ENCODE data around the gene USP54. TPM values are rescaled to one million over a fixed set of nuclear protein-coding genes. Genes with fewer than 3 reads are reported as not detected.
"Not testable (repeated sequence)": the region's sequence is repeated elsewhere in the genome, so short reads cannot be mapped to it uniquely, and the experiment has no call there.

Gene USP54
- total and polyA plus RNA-seq, 5 donors, result 7.5 to 65.6 (median 23.8) TPM

DNA sequence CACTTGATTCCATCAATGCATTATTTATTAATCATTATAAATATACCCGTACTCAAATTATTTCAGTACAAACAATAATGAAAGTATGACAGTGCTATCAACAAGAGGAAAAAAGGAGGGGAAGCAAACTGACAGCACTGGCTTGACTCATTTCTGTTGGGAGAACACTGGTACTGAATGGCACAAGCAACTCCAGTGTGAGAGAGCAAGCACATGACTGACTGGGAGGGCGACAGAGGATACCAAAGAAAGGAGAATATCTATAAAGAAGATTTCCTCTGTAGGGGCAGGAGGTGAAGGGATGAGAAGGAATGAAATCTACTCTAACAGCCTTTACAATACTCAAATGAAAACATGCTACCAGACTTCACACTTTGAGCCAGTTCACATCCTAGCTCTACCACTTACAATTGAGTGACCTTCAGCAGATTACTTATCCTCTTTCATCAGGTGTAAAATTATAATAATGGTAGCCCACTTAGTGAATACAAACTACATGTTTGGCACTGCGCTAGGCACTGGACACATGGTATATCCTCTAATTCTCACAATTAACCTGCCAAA lies 1.5 kb downstream of the USP54 start:
- Histone ChIP-seq H3K27ac (ENCODE audit: low read length) (peak overlapping the region; percentile 45), H3K4me3 (ENCODE audit: low read length) (no peak overlapping the region), H3K9me3 (ENCODE audit: control insufficient read depth, low read length) (no peaks in the 10 kb centered on the region), H3K27me3 (ENCODE audit: control insufficient read depth, insufficient read depth) (no peaks in the 10 kb centered on the region), H3K4me1 (ENCODE audit: control insufficient read depth, insufficient read depth, low read length) (peaks cover 4% of the 10 kb centered on the region)
- peak in 1 of 2 donors; percentile 36 for ATAC-seq
- DNase-seq, result no peak
- 84% methylated on average over 3 of the region's 3 CpGs for WGBS
- intact Hi-C loops (cut with DNase I), result no loop called here

DNA sequence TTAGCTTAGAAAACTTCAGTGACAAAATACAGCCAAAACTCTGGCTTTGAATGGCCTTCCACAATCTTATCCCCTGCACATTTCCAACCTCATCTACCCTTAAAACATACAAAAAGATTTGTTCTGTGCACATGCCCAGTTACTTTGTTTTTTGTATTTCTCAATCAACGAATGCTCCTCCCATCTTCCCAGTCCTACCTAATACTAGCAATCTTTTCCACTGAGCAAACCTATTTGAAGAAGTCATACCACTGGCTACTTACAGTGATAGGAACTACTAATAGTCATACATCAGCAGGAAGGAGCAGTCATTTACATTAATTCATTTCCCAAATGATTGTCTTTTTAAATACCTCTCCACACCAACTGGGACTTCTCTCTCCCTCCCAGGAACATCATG lies 2.5 kb downstream of the USP54 start:
- WGBS, result 97% methylated on average over 1 of the region's 1 CpG
- Histone ChIP-seq H3K4me3 (ENCODE audit: low read length) (no peak overlapping the region), H3K27me3 (ENCODE audit: control insufficient read depth, insufficient read depth) (no peaks in the 10 kb centered on the region), H3K4me1 (ENCODE audit: control insufficient read depth, insufficient read depth, low read length) (peaks cover 4% of the 10 kb centered on the region), H3K9me3 (ENCODE audit: control insufficient read depth, low read length) (no peaks in the 10 kb centered on the region), H3K27ac (ENCODE audit: low read length) (no peak overlapping the region)
- DNase-seq, result no peak
- intact Hi-C loops (cut with DNase I), result no loop called here
- ATAC-seq, result no peak

GRCh38 chr10:73586583-73586984 lies 4.6 kb downstream of the USP54 start:
- no peak overlapping the region for H3K4me3 ChIP-seq (ENCODE audit: low read length)
- DNase-seq, result no peak
- intact Hi-C loops (cut with DNase I), result no loop called here
- 3% methylated on average over 1 of the region's 1 CpG for WGBS
- ATAC-seq, result peak; percentile 81 to 87
- no peak overlapping the region for H3K27ac ChIP-seq (ENCODE audit: low read length)
- H3K27me3 ChIP-seq (ENCODE audit: control insufficient read depth, insufficient read depth), result no peaks in the 10 kb centered on the region
- peaks cover 2% of the 10 kb centered on the region for H3K4me1 ChIP-seq (ENCODE audit: control insufficient read depth, insufficient read depth, low read length)
- H3K9me3 ChIP-seq (ENCODE audit: control insufficient read depth, low read length), result no peaks in the 10 kb centered on the region

- ATAC-seq (no peak), DNase-seq (no peak)
- Histone ChIP-seq H3K4me3 (ENCODE audit: low read length) (no peak overlapping the region), H3K9me3 (ENCODE audit: control insufficient read depth, low read length) (no peaks in the 10 kb centered on the region), H3K27ac (ENCODE audit: low read length) (no peak overlapping the region), H3K4me1 (ENCODE audit: control insufficient read depth, insufficient read depth, low read length) (no peaks in the 10 kb centered on the region), H3K27me3 (ENCODE audit: control insufficient read depth, insufficient read depth) (no peaks in the 10 kb centered on the region)
- intact Hi-C loops (cut with DNase I), result no loop called here
- WGBS, result 100% methylated on average over 3 of the region's 3 CpGs
These were observed 5.8 kb downstream of the USP54 start for GRCh38 chr10:73585327-73585726.

GRCh38 chr10:73584737-73585136 lies 6.4 kb downstream of the USP54 start:
- H3K27ac ChIP-seq (ENCODE audit: low read length), result no peak overlapping the region

DNA sequence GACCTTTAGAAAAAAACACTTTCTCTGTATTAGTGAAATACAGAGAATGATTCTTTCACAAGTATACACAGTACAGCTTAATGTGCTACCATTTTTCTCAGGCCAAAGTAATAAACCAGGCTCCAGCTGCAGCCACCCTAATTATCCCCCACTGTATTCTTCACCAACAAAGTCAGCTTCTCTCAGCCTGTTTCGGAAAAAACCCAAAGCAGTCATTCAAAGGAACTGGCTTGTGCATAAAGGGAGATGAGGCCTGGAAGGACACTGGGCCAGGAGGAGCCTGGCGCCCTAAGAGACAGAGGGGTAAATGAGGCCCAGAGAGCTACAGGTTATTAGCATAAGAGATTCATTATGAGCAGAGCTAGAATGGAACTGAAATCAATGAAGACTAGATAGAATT lies 9.2 kb downstream of the USP54 start:
- no peak for ATAC-seq
- Histone ChIP-seq H3K27ac (ENCODE audit: low read length) (no peak overlapping the region), H3K4me1 (ENCODE audit: control insufficient read depth, insufficient read depth, low read length) (no peaks in the 10 kb centered on the region), H3K4me3 (ENCODE audit: low read length) (no peak overlapping the region), H3K9me3 (ENCODE audit: control insufficient read depth, low read length) (no peaks in the 10 kb centered on the region), H3K27me3 (ENCODE audit: control insufficient read depth, insufficient read depth) (no peaks in the 10 kb centered on the region)
- WGBS, result 87% methylated on average over 2 of the region's 2 CpGs
- DNase-seq, result no peak
- intact Hi-C loops (cut with DNase I), result no loop called here

More at GRCh38 chr10:73584737-73585136, 6.4 kb downstream of the USP54 start:
- intact Hi-C loops (cut with DNase I), result no loop called here
- Histone ChIP-seq H3K9me3 (ENCODE audit: control insufficient read depth, low read length) (no peaks in the 10 kb centered on the region), H3K4me1 (ENCODE audit: control insufficient read depth, insufficient read depth, low read length) (no peaks in the 10 kb centered on the region), H3K4me3 (ENCODE audit: low read length) (no peak overlapping the region), H3K27me3 (ENCODE audit: control insufficient read depth, insufficient read depth) (no peaks in the 10 kb centered on the region)
- 97% methylated on average over 2 of the region's 2 CpGs for WGBS
- ATAC-seq (no peak), DNase-seq (no peak)

- DNase-seq; H3K9me3 ChIP-seq (ENCODE audit: control insufficient read depth, low read length); H3K27ac ChIP-seq (ENCODE audit: low read length); ATAC-seq; H3K4me3 ChIP-seq (ENCODE audit: low read length); H3K4me1 ChIP-seq (ENCODE audit: control insufficient read depth, insufficient read depth, low read length); intact Hi-C loops (cut with DNase I); H3K27me3 ChIP-seq (ENCODE audit: control insufficient read depth, insufficient read depth): not testable (repeated sequence)
- 80% methylated on average over 6 of the region's 6 CpGs for WGBS
These were observed 12.2 kb downstream of the USP54 start for GRCh38 chr10:73578927-73579326.

- Histone ChIP-seq H3K27ac (ENCODE audit: low read length) (peak overlapping the region; percentile 70), H3K27me3 (ENCODE audit: control insufficient read depth, insufficient read depth) (no peaks in the 10 kb centered on the region), H3K4me1 (ENCODE audit: control insufficient read depth, insufficient read depth, low read length) (peaks cover 5% of the 10 kb centered on the region), H3K9me3 (ENCODE audit: control insufficient read depth, low read length) (no peaks in the 10 kb centered on the region), H3K4me3 (ENCODE audit: low read length) (no peak overlapping the region)
- peak; percentile 93 for ATAC-seq
- intact Hi-C loops (cut with DNase I), result no loop called here
- DNase-seq, result peak; percentile 69 to 75 (median 73)
- 32% methylated on average over 1 of the region's 1 CpG for WGBS
These were observed 13.4 kb downstream of the USP54 start for GRCh38 chr10:73577788-73578187.

DNA sequence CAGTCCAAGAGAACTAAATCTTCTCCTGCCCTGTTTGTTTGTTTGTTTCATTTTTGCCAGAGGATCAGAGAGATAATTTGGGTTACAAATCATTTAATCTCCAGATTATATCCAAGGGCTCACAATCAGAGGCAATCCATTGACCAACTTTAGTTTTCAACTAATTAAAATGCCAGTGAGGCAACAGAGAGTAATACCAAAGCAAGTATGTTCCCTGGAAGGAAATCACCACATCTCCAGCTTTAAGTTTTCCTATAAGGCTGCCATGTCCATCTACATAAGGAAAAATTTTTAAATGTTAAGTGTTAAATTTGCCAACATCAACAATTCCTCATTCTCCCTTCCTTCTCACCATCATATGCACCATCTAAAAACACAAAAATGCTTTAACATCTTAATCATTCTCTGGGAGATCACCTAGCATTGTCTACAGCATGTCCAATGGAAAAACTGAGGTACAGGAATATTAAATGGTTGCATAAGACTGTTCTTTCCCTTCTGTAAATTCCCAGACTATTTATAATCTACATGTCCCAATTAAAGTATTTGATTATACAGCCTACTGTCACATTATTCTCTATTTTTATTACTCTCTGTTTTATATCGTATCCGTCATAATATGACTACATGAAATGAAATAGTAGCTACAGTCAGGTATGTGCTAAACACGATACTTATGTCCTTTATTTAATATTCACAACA lies 14.1 kb downstream of the USP54 start:
- H3K4me3 ChIP-seq (ENCODE audit: low read length), result no peak overlapping the region
- intact Hi-C loops (cut with DNase I), result no loop called here
- ATAC-seq (no peak), DNase-seq (no peak)
- no peaks in the 10 kb centered on the region for H3K9me3 ChIP-seq (ENCODE audit: control insufficient read depth, low read length)
- no peak overlapping the region for H3K27ac ChIP-seq (ENCODE audit: low read length)
- H3K4me1 ChIP-seq (ENCODE audit: control insufficient read depth, insufficient read depth, low read length), result peaks cover 5% of the 10 kb centered on the region
- H3K27me3 ChIP-seq (ENCODE audit: control insufficient read depth, insufficient read depth), result no peaks in the 10 kb centered on the region
- WGBS, result 61% methylated on average over 3 of the region's 3 CpGs

DNA sequence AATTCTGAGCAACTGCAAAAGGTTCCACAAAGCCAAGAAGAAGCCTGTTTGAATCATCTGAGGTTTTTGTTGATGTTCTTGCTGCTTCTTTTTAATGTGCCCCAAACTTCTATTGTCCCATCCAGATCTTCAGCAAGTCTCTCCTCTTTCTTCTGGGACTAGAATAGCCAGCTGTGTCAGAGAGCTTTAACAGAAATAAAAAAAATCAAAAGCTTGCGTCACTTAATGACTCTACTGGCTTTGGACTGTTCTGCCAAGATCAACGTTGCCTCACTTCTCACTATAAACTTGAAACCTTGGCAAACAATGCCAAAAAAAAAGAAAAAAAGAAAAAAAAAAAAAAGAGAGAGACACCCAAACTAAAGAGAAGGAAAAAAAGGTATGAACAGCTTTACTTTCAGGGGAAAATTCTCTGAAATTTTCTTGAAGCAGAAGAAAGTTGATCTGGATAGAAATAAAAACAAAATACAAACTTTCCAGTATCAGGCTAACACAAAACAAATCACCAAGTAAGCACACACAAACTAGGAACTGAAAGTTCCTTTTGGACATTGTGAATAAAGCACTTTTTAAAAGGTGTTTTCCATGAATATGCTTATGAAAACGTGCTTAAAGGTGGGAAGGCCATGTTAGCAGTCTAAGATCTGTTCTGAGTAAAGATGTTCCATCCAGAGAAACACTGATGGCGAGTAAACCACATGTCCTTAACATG lies 14.8 kb downstream of the USP54 start:
- Histone ChIP-seq H3K4me3 (ENCODE audit: low read length) (peak overlapping the region; percentile 18), H3K27ac (ENCODE audit: low read length) (peak overlapping the region; percentile 72), H3K9me3 (ENCODE audit: control insufficient read depth, low read length) (no peaks in the 10 kb centered on the region), H3K4me1 (ENCODE audit: control insufficient read depth, insufficient read depth, low read length) (peaks cover 5% of the 10 kb centered on the region), H3K27me3 (ENCODE audit: control insufficient read depth, insufficient read depth) (no peaks in the 10 kb centered on the region)
- 47% methylated on average over 4 of the region's 4 CpGs for WGBS
- intact Hi-C loops (cut with DNase I), result no loop called here
- DNase-seq (peak in 1 of 3 donors; percentile 28), ATAC-seq (peak; percentile 88 to 92)

DNA sequence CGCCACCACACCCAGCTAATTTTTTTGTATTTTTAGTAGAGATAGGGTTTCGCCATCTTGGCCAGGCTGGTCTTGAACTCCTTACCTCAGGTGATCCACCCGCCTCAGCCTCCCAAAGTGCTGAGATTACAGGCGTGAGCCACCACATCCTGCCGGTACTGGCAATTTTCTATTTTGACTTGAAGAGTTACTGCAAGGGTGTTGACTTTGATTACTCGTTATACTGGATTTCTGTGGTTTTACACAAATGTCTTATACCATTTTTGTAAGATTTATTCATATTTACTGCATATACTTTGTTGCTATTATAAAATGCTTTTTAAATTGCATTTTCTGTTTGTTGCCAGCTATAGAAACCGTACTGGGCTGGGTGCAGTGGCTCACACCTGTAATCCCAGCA lies 24.1 kb downstream of the USP54 start:
- intact Hi-C loops (cut with DNase I); H3K4me3 ChIP-seq (ENCODE audit: low read length); ATAC-seq; H3K9me3 ChIP-seq (ENCODE audit: control insufficient read depth, low read length); H3K27ac ChIP-seq (ENCODE audit: low read length); DNase-seq; H3K4me1 ChIP-seq (ENCODE audit: control insufficient read depth, insufficient read depth, low read length); H3K27me3 ChIP-seq (ENCODE audit: control insufficient read depth, insufficient read depth): not testable (repeated sequence)
- WGBS, result 82% methylated on average over 7 of the region's 7 CpGs

All from right cardiac atrium (tissue), 5 donors.